Measurements from ENCODE around the gene DNAJA4. TPM values are rescaled to one million over a fixed set of nuclear protein-coding genes. Genes with fewer than 3 reads are reported as not detected.

The DNAJA4 gene
- total RNA-seq, 3 donors from 2014 or later (not counting 1 experiment from before 2014, with no cell fraction given): 23.2 to 28.8 (median 26.3) TPM

GRCh38 chr15:78291052-78291451, 26.7 kb downstream of the DNAJA4 start:
- WGBS (ENCODE audit: insufficient coverage): 75% methylated on average over 2 of the region's 2 CpGs
- no peaks in the 10 kb centered on the region for H3K9me3 ChIP-seq (ENCODE audit: control insufficient read depth, insufficient read depth, low read length)
- TF ChIP-seq CTCF (IDR thresholded peaks at IDR 0.05): no peak
- Mint-ChIP-seq H3K9me3 (no peaks in the 10 kb centered on the region), H3K27ac (no peak overlapping the region), H3K27me3 (ENCODE audit: low read depth in 2 of 2) (no peaks in the 10 kb centered on the region), H3K36me3 (peaks cover 10% of the 10 kb centered on the region), H3K4me1 (peaks cover 0 to 5% of the 10 kb centered on the region in 2 donors), H3K4me3 (no peak overlapping the region)
- peaks cover 47% of the 10 kb centered on the region for H3K36me3 ChIP-seq (ENCODE audit: control insufficient read depth, insufficient read depth, low read length)
- no peak overlapping the region for H3K27ac ChIP-seq (ENCODE audit: low read length)
- ATAC-seq (no peak), DNase-seq (no peak)
- intact Hi-C loops (cut with micrococcal nuclease): no loop called here
- no peak overlapping the region for H3K4me3 ChIP-seq (ENCODE audit: low read length)
- H3K27me3 ChIP-seq (ENCODE audit: control insufficient read depth, insufficient read depth, low read length): no peaks in the 10 kb centered on the region
- no peaks in the 10 kb centered on the region for H3K4me1 ChIP-seq (ENCODE audit: control insufficient read depth, insufficient read depth, low read length)

- no peak overlapping the region for H3K27ac Mint-ChIP-seq
- ATAC-seq (no peak), DNase-seq (no peak)
- H3K4me3 Mint-ChIP-seq: no peak overlapping the region
- no peaks in the 10 kb centered on the region for H3K9me3 Mint-ChIP-seq
- peaks cover 0 to 5% of the 10 kb centered on the region in 2 donors for H3K4me1 Mint-ChIP-seq
- 96% methylated on average over 2 of the region's 2 CpGs for WGBS (ENCODE audit: insufficient coverage)
- no peak for TF ChIP-seq CTCF (IDR thresholded peaks at IDR 0.05)
- intact Hi-C loops (cut with micrococcal nuclease): no loop called here
- Histone ChIP-seq H3K27ac (ENCODE audit: low read length) (no peak overlapping the region), H3K9me3 (ENCODE audit: control insufficient read depth, insufficient read depth, low read length) (no peaks in the 10 kb centered on the region), H3K4me3 (ENCODE audit: low read length) (no peak overlapping the region), H3K4me1 (ENCODE audit: control insufficient read depth, insufficient read depth, low read length) (no peaks in the 10 kb centered on the region), H3K27me3 (ENCODE audit: control insufficient read depth, insufficient read depth, low read length) (no peaks in the 10 kb centered on the region), H3K36me3 (ENCODE audit: control insufficient read depth, insufficient read depth, low read length) (peaks cover 45% of the 10 kb centered on the region)
- peaks cover 6% of the 10 kb centered on the region for H3K36me3 Mint-ChIP-seq
- no peaks in the 10 kb centered on the region for H3K27me3 Mint-ChIP-seq (ENCODE audit: low read depth in 2 of 2)
Observed at GRCh38 chr15:78291698-78292097, 27.3 kb downstream of the DNAJA4 start.

GRCh38 chr15:78292219-78292618, 27.9 kb downstream of the DNAJA4 start:
- Mint-ChIP-seq H3K4me1 (peaks cover 0 to 5% of the 10 kb centered on the region in 2 donors), H3K27ac (no peak overlapping the region), H3K27me3 (ENCODE audit: low read depth in 2 of 2) (no peaks in the 10 kb centered on the region), H3K36me3 (peaks cover 6% of the 10 kb centered on the region), H3K9me3 (no peaks in the 10 kb centered on the region), H3K4me3 (no peak overlapping the region)
- Histone ChIP-seq H3K4me3 (ENCODE audit: low read length) (no peak overlapping the region), H3K4me1 (ENCODE audit: control insufficient read depth, insufficient read depth, low read length) (no peaks in the 10 kb centered on the region), H3K36me3 (ENCODE audit: control insufficient read depth, insufficient read depth, low read length) (peaks cover 44% of the 10 kb centered on the region), H3K9me3 (ENCODE audit: control insufficient read depth, insufficient read depth, low read length) (no peaks in the 10 kb centered on the region), H3K27ac (ENCODE audit: low read length) (no peak overlapping the region), H3K27me3 (ENCODE audit: control insufficient read depth, insufficient read depth, low read length) (no peaks in the 10 kb centered on the region)
- 100% methylated on average over 1 of the region's 1 CpG for WGBS (ENCODE audit: insufficient coverage)
- DNase-seq (no peak), ATAC-seq (no peak)
- intact Hi-C loops (cut with micrococcal nuclease): no loop called here
- TF ChIP-seq CTCF (IDR thresholded peaks at IDR 0.05): no peak
